SU-DHL-6 (cell line): ENCODE data around the gene ARRB1.

Experiments
- EZH2phosphoT487 ChIP-seq: fragments of 200-600 bp; sonication (generic), shearing (Covaris generic); conservative IDR thresholded peaks from 2 replicates; pipeline ENCODE4 v1.6.1; 2018; ENCODE audit warnings: mild to moderate bottlenecking, antibody characterized with exemption, low read length, moderate library complexity, mixed read lengths
- TF ChIP-seq, protein P1 (sequence below): fragments of 200-600 bp; sonication (generic); IDR thresholded peaks from one replicate; pipeline ENCODE4 v1.5.1; 2017; ENCODE audit warnings: antibody characterized with exemption, mild to moderate bottlenecking, low read length, moderate library complexity; ENCODE audit not compliant: insufficient read depth, poor library complexity, severe bottlenecking

DNA sequence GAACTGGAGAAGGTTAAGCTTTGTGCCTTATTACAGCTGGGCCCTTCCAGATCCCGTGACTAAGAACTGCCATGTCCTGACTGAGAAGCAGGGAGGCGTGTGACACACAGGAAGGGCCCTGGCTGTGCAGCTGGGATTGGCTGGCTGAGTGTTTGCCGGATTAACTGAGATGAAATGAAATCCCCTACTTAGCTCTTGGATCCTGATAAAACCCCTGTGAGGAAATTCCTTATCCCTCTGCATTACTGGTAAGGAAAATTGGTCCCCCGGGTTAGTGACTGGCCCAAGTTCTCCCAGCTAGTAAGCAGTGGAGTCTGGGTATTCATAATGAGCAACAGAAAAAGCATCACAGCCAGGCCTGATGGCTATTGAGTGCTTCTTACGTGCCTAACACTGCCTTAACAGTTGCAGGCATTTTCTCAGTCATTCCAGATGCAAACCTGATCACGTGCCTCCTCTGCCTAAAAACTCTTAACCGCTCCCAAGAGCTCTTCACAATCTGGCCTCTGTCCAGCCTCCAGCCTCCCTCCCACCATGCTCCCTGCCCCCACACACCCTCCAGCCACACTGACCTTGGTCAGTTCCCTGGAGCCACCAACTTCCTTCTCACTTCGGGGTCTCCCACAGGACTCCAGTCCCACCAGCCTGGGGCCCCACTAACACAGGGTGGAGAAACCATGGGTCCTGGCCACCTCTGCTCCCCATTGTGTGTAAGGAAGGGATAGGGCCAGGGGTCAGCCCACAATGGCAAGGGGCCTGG, 37.8 kb downstream of the ARRB1 start:
- TF ChIP-seq, protein P1, sequence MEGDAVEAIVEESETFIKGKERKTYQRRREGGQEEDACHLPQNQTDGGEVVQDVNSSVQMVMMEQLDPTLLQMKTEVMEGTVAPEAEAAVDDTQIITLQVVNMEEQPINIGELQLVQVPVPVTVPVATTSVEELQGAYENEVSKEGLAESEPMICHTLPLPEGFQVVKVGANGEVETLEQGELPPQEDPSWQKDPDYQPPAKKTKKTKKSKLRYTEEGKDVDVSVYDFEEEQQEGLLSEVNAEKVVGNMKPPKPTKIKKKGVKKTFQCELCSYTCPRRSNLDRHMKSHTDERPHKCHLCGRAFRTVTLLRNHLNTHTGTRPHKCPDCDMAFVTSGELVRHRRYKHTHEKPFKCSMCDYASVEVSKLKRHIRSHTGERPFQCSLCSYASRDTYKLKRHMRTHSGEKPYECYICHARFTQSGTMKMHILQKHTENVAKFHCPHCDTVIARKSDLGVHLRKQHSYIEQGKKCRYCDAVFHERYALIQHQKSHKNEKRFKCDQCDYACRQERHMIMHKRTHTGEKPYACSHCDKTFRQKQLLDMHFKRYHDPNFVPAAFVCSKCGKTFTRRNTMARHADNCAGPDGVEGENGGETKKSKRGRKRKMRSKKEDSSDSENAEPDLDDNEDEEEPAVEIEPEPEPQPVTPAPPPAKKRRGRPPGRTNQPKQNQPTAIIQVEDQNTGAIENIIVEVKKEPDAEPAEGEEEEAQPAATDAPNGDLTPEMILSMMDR, result no peak
- TF ChIP-seq EZH2phosphoT487, result no peak
